Measurements from ENCODE around the gene NIPAL1. TPM values are rescaled to one million over a fixed set of nuclear protein-coding genes. Genes with fewer than 3 reads are reported as not detected.

The NIPAL1 gene
- total RNA-seq, 4 donors from 2014 or later = 40.2 to 65.8 (median 60.0) TPM

DNA sequence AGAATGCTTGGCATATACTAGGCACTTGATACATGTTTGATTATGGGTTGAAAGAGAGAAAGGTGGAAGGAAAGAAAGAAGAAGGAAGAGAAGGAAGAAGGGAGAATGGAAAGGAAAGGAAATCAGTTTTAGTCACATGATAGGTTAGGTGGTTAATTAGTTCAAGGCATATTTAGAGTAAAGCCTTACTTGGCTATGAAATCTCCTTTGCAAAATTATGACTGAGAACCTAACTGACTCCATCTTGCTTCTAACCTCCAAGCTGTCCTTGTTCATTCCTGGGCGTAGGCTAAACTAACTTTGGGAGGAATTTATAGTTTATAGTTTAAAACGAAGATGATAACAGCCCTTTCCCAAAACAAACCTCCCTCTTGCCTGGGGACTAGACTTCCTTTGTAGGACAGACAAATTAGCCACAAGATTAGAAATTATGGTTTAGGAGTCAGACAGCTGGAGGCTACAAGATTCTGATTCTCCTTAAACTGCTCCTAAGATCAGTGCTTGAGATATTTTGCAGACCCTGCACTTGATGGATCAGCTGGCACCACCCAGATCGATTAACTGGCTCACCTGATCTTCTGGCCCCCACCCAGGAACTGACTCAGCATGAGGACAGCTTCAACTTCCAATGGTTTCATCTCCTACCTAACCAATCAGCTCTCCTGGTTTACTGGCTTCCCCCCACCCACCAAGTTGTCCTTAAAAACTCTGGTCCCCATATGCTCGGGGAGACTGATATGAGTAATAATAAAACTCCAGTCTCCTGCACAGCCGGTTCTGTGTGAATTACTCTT is 62.5 kb downstream of the NIPAL1 start:
- WGBS, 2 donors = 62 to 70% methylated on average over 5 of the region's 5 CpGs
- no peak overlapping the region for H3K4me3 ChIP-seq (ENCODE audit: low read depth, poor library complexity, severe bottlenecking)
- intact Hi-C loops (cut with DNase I; ENCODE audit: low total_unique reads) = no loop called here
- DNase-seq (ENCODE audit: low spot score in 2 of 2) = no peak
- TF ChIP-seq, protein P1, sequence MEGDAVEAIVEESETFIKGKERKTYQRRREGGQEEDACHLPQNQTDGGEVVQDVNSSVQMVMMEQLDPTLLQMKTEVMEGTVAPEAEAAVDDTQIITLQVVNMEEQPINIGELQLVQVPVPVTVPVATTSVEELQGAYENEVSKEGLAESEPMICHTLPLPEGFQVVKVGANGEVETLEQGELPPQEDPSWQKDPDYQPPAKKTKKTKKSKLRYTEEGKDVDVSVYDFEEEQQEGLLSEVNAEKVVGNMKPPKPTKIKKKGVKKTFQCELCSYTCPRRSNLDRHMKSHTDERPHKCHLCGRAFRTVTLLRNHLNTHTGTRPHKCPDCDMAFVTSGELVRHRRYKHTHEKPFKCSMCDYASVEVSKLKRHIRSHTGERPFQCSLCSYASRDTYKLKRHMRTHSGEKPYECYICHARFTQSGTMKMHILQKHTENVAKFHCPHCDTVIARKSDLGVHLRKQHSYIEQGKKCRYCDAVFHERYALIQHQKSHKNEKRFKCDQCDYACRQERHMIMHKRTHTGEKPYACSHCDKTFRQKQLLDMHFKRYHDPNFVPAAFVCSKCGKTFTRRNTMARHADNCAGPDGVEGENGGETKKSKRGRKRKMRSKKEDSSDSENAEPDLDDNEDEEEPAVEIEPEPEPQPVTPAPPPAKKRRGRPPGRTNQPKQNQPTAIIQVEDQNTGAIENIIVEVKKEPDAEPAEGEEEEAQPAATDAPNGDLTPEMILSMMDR (IDR thresholded peaks at IDR 0.05) = no peak
- no peak for TF ChIP-seq POLR2A (IDR thresholded peaks at IDR 0.05)

DNA sequence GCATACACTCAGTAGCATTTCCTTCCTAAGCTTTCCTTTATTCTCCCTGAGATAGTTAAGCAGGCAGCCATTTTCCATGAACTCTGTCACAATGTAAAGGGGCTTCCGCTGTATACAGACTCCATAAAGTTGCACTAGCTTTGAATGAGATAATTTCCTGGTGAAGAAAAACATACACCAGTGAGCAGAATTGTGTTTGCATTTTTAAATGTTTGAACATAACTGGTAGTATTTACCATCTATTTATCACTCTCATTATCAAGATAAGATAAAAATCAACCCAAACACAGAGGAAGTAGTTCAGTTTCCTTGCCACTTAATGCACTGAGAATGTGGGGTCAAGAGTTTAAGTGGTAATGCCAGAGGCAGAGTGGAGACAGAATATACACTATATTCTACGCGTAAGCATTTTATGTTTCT is 63.4 kb downstream of the NIPAL1 start:
- 75 to 76% methylated on average over 3 of the region's 3 CpGs for WGBS, 2 donors
- TF ChIP-seq POLR2A (IDR thresholded peaks at IDR 0.05) = no peak
- TF ChIP-seq, protein P1 (IDR thresholded peaks at IDR 0.05) = no peak
- DNase-seq (ENCODE audit: low spot score in 2 of 2) = no peak
- no peak overlapping the region for H3K4me3 ChIP-seq (ENCODE audit: low read depth, poor library complexity, severe bottlenecking)
- intact Hi-C loops (cut with DNase I; ENCODE audit: low total_unique reads) = loop anchor here (10.0 kb wide), 1 partner anchor 65 kb away; the partner anchor contains the start of genes CNGA1 and NIPAL1

- WGBS, 2 donors = 78 to 83% methylated on average over 1 of the region's 1 CpG
- intact Hi-C loops (cut with DNase I; ENCODE audit: low total_unique reads) = loop anchor here (10.0 kb wide), 1 partner anchor 66 kb away; the partner anchor contains the start of genes CNGA1 and NIPAL1
- H3K4me3 ChIP-seq (ENCODE audit: low read depth, poor library complexity, severe bottlenecking) = no peak overlapping the region
- TF ChIP-seq POLR2A (IDR thresholded peaks at IDR 0.05) = no peak
- TF ChIP-seq, protein P1 (IDR thresholded peaks at IDR 0.05) = no peak
- DNase-seq (ENCODE audit: low spot score in 2 of 2) = no peak
Observed at GRCh38 chr4:48081196-48081595, 64.6 kb downstream of the NIPAL1 start.

DNA sequence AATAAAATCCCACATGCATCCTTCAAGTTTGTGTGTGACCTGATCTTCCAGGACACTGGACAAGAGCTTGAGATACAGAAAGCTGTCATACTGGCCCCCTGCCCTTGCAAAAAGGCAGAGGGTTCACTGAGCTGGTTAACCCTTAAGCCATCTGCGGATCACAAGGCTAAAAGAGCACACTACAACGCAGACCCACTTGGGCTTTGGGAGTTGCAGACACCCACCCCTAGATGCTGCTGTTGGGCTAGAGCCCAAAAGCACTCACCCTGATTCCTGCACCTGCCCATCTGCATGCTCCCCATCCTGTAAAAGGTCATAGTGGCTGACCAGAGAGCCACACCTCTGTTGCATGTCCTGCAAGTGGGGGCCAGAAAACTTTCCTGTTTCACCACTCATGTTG is 66.4 kb downstream of the NIPAL1 start:
- no peak for TF ChIP-seq POLR2A (IDR thresholded peaks at IDR 0.05)
- TF ChIP-seq, protein P1 (IDR thresholded peaks at IDR 0.05) = no peak
- intact Hi-C loops (cut with DNase I; ENCODE audit: low total_unique reads) = loop anchor here (10.0 kb wide), 1 partner anchor 68 kb away; the partner anchor contains the start of genes CNGA1 and NIPAL1
- no peak for DNase-seq (ENCODE audit: low spot score in 2 of 2)
- WGBS, 2 donors = 85 to 88% methylated on average over 2 of the region's 2 CpGs
- H3K4me3 ChIP-seq (ENCODE audit: low read depth, poor library complexity, severe bottlenecking) = no peak overlapping the region

- 63 to 64% methylated on average over 8 of the region's 8 CpGs for WGBS, 2 donors
- DNase-seq (ENCODE audit: low spot score in 2 of 2) = no peak
- no peak for TF ChIP-seq POLR2A (IDR thresholded peaks at IDR 0.05)
- TF ChIP-seq, protein P1 (IDR thresholded peaks at IDR 0.05) = no peak
- H3K4me3 ChIP-seq (ENCODE audit: low read depth, poor library complexity, severe bottlenecking) = no peak overlapping the region
- intact Hi-C loops (cut with DNase I; ENCODE audit: low total_unique reads) = loop anchor here (10.0 kb wide), 1 partner anchor 71 kb away; the partner anchor contains the start of genes CNGA1 and NIPAL1
Observed at GRCh38 chr4:48085821-48086589, 69.4 kb downstream of the NIPAL1 start.

Other genes with a start within 250 kb of the NIPAL1 start
- 10 to 100 TPM in 1 of 4 donors, 1 to 10 TPM in 1, under 1 TPM in 2; 0.15 to 17.6 (median 1.7) TPM for gene CORIN, start 178.7 kb upstream of the NIPAL1 start, total RNA-seq
- 10 to 100 TPM; 10.7 to 33.2 (median 12.5) TPM for gene NFXL1, start 102.2 kb upstream of the NIPAL1 start, total RNA-seq
- 10 to 100 TPM in 2 of 4 donors, 1 to 10 TPM in 2; 3.6 to 12.8 (median 8.7) TPM for gene CNGA1, start 91 bp upstream of the NIPAL1 start, total RNA-seq
- 1 to 10 TPM in 3 of 4 donors, under 1 TPM in 1; 0.81 to 3.4 (median 2.2) TPM for gene TXK, start 117.5 kb downstream of the NIPAL1 start, total RNA-seq

Data from lower leg skin (tissue), 4 donors.